ENCODE data around the gene TTLL12.

DNA sequence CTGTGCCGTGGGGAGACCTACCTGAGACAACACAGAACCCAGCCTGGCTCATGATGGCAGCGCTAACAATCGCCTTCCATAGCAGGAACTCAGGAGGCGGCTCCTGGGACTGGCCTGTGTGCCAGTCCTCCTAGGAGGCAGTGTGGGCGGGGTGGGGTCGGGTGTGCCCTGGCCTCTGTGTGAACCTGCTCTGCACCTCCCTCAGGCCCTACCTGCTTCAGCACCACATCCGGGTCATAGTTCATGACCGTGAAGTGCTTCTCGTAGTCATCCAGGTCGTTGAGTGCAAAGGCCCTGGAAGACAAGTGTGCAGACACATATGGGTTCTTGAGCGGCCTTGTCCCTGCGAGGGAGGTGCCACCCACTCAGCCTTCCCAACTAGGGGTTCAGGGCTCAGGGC lies 15.3 kb downstream of the TTLL12 start:
- TF ChIP-seq, protein P1, sequence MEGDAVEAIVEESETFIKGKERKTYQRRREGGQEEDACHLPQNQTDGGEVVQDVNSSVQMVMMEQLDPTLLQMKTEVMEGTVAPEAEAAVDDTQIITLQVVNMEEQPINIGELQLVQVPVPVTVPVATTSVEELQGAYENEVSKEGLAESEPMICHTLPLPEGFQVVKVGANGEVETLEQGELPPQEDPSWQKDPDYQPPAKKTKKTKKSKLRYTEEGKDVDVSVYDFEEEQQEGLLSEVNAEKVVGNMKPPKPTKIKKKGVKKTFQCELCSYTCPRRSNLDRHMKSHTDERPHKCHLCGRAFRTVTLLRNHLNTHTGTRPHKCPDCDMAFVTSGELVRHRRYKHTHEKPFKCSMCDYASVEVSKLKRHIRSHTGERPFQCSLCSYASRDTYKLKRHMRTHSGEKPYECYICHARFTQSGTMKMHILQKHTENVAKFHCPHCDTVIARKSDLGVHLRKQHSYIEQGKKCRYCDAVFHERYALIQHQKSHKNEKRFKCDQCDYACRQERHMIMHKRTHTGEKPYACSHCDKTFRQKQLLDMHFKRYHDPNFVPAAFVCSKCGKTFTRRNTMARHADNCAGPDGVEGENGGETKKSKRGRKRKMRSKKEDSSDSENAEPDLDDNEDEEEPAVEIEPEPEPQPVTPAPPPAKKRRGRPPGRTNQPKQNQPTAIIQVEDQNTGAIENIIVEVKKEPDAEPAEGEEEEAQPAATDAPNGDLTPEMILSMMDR (IDR thresholded peaks at IDR 0.05; ENCODE audit: low read depth, low read length, poor library complexity, severe bottlenecking), result no peak
- no peak for TF ChIP-seq EZH2phosphoT487 (IDR thresholded peaks at IDR 0.05; ENCODE audit: borderline replicate concordance, low read length)
